HCT116 (cell line): ENCODE results near the gene WLS. TPM values are rescaled to one million over a fixed set of nuclear protein-coding genes. Genes with fewer than 3 reads are reported as not detected.

ENCODE experiments used
- ATAC-seq: fragments of 200-7000 bp; cut with Tn5 transposase; 2 replicates; pipeline ENCODE4 v1.9.1; 2020; ENCODE audit warnings: mild to moderate bottlenecking, moderate library complexity
- BruUV-seq: library from RNA; stranded (reverse); fragments of 400-500 nt; replicated peaks from 2 replicates; lab custom pipeline; 2021; lab: Mats Ljungman, UMichigan
- CTCF ChIA-PET: fragments of 300-600 bp; sonication (Branson Sonifier 250); formaldehyde crosslinking; loops from one replicate; lab custom pipeline; 2021; ENCODE audit warnings: antibody characterized with exemption; lab: Charles Lee
- POLR2A ChIA-PET: fragments of 300-600, 350-600 bp; sonication (Branson Sonifier 250); formaldehyde crosslinking; loops from one replicate; lab custom pipeline; 2021; ENCODE audit warnings: antibody characterized with exemption; lab: Charles Lee
- RAD21 ChIA-PET, 2 experiments: fragments of 300-600 bp; sonication (Branson Sonifier 250); formaldehyde crosslinking; loops; one replicate each; lab custom pipeline; 2023; ENCODE audit warnings: low total read pairs in 2 of 2; ENCODE audit not compliant: uncharacterized antibody in 2 of 2, unreplicated experiment in 2 of 2, low non-redundant PET in 1 of 2; lab: Charles Lee
- DNase-seq: peaks from one replicate; pipeline ENCODE4 v3.0.0-alpha.2; 2010; ENCODE audit warnings: low read depth, low spot score
- H2AFZ ChIP-seq: fragments of 200-600 bp; shearing (Covaris generic), sonication (generic); 2 replicates; pipeline ENCODE4 v1.6.1; 2017; ENCODE audit warnings: low read depth, mixed run types, mixed read lengths, antibody characterized with exemption, low read length; ENCODE audit not compliant: poor library complexity, severe bottlenecking
- H3K27ac ChIP-seq: 2 replicates; pipeline ENCODE4 v1.5.1; 2012; ENCODE audit warnings: low read depth, low read length
- H3K27me3 ChIP-seq: fragments of 200-600 bp; sonication (generic); 2 replicates; pipeline ENCODE4 v1.6.1; 2016; ENCODE audit warnings: mixed run types, low read length, mixed read lengths; ENCODE audit not compliant: insufficient read depth
- H3K36me3 ChIP-seq, 2 experiments: fragments of 200-500 bp in 1 of 2; fragments of 200-600 bp in 1 of 2; sonication (Bioruptor generic) in 1 of 2; sonication (generic) in 1 of 2; 2 replicates each; pipeline versions ENCODE4 v1.5.1 to v1.6.1; 2014 to 2016; ENCODE audit warnings: low read length in 2 of 2, inconsistent platforms in 1 of 2, mixed read lengths in 1 of 2, mixed run types in 1 of 2; ENCODE audit not compliant: insufficient read depth in 2 of 2, control insufficient read depth in 1 of 2
- H3K4me1 ChIP-seq, 2 experiments: fragments of 200-600 bp in 1 of 2; sonication (generic) in 1 of 2; 2 replicates each; pipeline versions ENCODE4 v1.5.1 to v1.6.1; 2012 to 2017; ENCODE audit warnings: low read length in 2 of 2, inconsistent platforms in 1 of 2, mild to moderate bottlenecking in 1 of 2, mixed read lengths in 1 of 2, mixed run types in 1 of 2, moderate library complexity in 1 of 2; ENCODE audit not compliant: insufficient read depth in 2 of 2, control insufficient read depth in 1 of 2
- H3K4me2 ChIP-seq: fragments of 200-600 bp; sonication (generic); 2 replicates; pipeline ENCODE4 v1.6.1; 2017; ENCODE audit warnings: mixed run types, low read length, mixed read lengths
- H3K4me3 ChIP-seq, 2 experiments: fragments of 200-600 bp in 1 of 2; sonication (generic) in 1 of 2; replicated peaks in 1 of 2; 2 replicates each; pipeline ENCODE4 v1.5.1; 2011 to 2016; ENCODE audit warnings: low read length in 2 of 2, control low read depth in 1 of 2, low read depth in 1 of 2, mild to moderate bottlenecking in 1 of 2, mixed read lengths in 1 of 2, mixed run types in 1 of 2
- H3K79me2 ChIP-seq: fragments of 200-600 bp; sonication (generic); 2 replicates; pipeline ENCODE4 v1.6.1; 2017; ENCODE audit warnings: mild to moderate bottlenecking, mixed run types, low read length, moderate library complexity, mixed read lengths; ENCODE audit not compliant: insufficient read depth
- H3K9ac ChIP-seq: fragments of 200-600 bp; sonication (generic); 2 replicates; pipeline ENCODE4 v1.6.1; 2016; ENCODE audit warnings: low read length, mixed read lengths
- H3K9me2 ChIP-seq: fragments of 200-600 bp; sonication (generic), shearing (Covaris generic); 2 replicates; pipeline ENCODE4 v1.6.1; 2017; ENCODE audit warnings: mixed run types, mild to moderate bottlenecking, moderate library complexity; ENCODE audit not compliant: insufficient read depth
- H3K9me3 ChIP-seq, 2 experiments: fragments of 200-500 bp in 1 of 2; fragments of 200-600 bp in 1 of 2; sonication (Bioruptor generic) in 1 of 2; sonication (generic) in 1 of 2; 2 replicates each; pipeline ENCODE4 v1.6.1; 2014 to 2017; ENCODE audit warnings: low read length in 2 of 2, mixed read lengths in 2 of 2, inconsistent platforms in 1 of 2, low read depth in 1 of 2, mild to moderate bottlenecking in 1 of 2, mixed run types in 1 of 2, moderate library complexity in 1 of 2; ENCODE audit not compliant: control insufficient read depth in 1 of 2, insufficient read depth in 1 of 2
- H4K20me1 ChIP-seq: fragments of 200-600 bp; sonication (generic), shearing (Covaris generic); 2 replicates; pipeline ENCODE4 v1.6.1; 2017; ENCODE audit warnings: mixed run types, mild to moderate bottlenecking, moderate library complexity; ENCODE audit not compliant: insufficient read depth
- CBX3 ChIP-seq: IDR thresholded peaks from 2 replicates; pipeline ENCODE4 v1.6.1; 2012; ENCODE audit warnings: low read depth
- EGR1 ChIP-seq: IDR thresholded peaks from 2 replicates; pipeline ENCODE4 v1.6.1; 2012; ENCODE audit warnings: low read depth
- ELF1 ChIP-seq: IDR thresholded peaks from 2 replicates; pipeline ENCODE4 v1.6.1; 2012; ENCODE audit warnings: low read depth, borderline replicate concordance
- EZH2 ChIP-seq: fragments of 200-600 bp; sonication (generic); IDR thresholded peaks from 2 replicates; pipeline ENCODE4 v1.6.1; 2017; ENCODE audit warnings: antibody characterized with exemption, mixed run types
- EZH2phosphoT487 ChIP-seq: fragments of 200-600 bp; IDR thresholded peaks from 2 replicates; pipeline ENCODE4 v1.6.1; 2018; ENCODE audit warnings: antibody characterized with exemption, borderline replicate concordance
- FOSL1 ChIP-seq: IDR thresholded peaks from 2 replicates; pipeline ENCODE4 v1.6.1; 2012; ENCODE audit warnings: low read depth
- JUND ChIP-seq: IDR thresholded peaks from 2 replicates; pipeline ENCODE4 v1.6.1; 2012
- POLR2A ChIP-seq: IDR thresholded peaks from 2 replicates; pipeline ENCODE4 v1.7.0; 2011; ENCODE audit warnings: borderline replicate concordance; ENCODE audit not compliant: insufficient read depth, insufficient read length; ENCODE audit errors: extremely low read depth
- RAD21 ChIP-seq: IDR thresholded peaks from 2 replicates; pipeline ENCODE4 v1.6.1; 2012; ENCODE audit warnings: low read depth, mild to moderate bottlenecking
- SP1 ChIP-seq: IDR thresholded peaks from 2 replicates; pipeline ENCODE4 v1.6.1; 2012; ENCODE audit warnings: low read depth
- TCF7L2 ChIP-seq: IDR thresholded peaks from 2 replicates; pipeline ENCODE4 v1.7.0; 2011; ENCODE audit warnings: borderline replicate concordance, inconsistent platforms; ENCODE audit not compliant: insufficient read depth, insufficient read length; ENCODE audit errors: extremely low read depth
- YY1 ChIP-seq: IDR thresholded peaks from 2 replicates; pipeline ENCODE4 v1.6.1; 2011; ENCODE audit warnings: low read length, low read depth, moderate library complexity, mild to moderate bottlenecking; ENCODE audit not compliant: insufficient replicate concordance; ENCODE audit errors: extremely low read depth
- ZFX ChIP-seq: fragments of 450-650 bp; IDR thresholded peaks from 2 replicates; pipeline ENCODE4 v1.6.1; 2017
- intact Hi-C: fragments of 100-400 bp; cut with micrococcal nuclease; formaldehyde crosslinking; loops from 2 replicates; pipeline ENCODE4 v1.10.0; 2022
- total RNA-seq: library from RNA; stranded (reverse); gene quantifications from one replicate; pipeline ENCODE4 v1.2.1, GENCODE V29; 2021; ENCODE audit not compliant: unreplicated experiment
- TF ChIP-seq, protein P1 (sequence below), 3 experiments: fragments of 200-600 bp in 1 of 3; sonication (generic) in 1 of 3; IDR thresholded peaks in 2 of 3; conservative IDR thresholded peaks in 1 of 3; 2 replicates each; pipeline ENCODE4 v1.5.1; 2012 to 2017; ENCODE audit warnings: low read depth in 2 of 3, low read length in 2 of 3, antibody characterized with exemption in 1 of 3, borderline replicate concordance in 1 of 3, control low read depth in 1 of 3, mild to moderate bottlenecking in 1 of 3, mixed read lengths in 1 of 3, mixed run types in 1 of 3, moderate library complexity in 1 of 3; ENCODE audit not compliant: insufficient read depth in 1 of 3
- TF ChIP-seq, protein P2 (sequence below): IDR thresholded peaks from 2 replicates; pipeline ENCODE4 v1.6.1; 2012; ENCODE audit warnings: low read depth
- TF ChIP-seq, protein P3 (sequence below): IDR thresholded peaks from 2 replicates; pipeline ENCODE4 v1.6.1; 2012
- TF ChIP-seq, protein P4 (sequence below): IDR thresholded peaks from 2 replicates; pipeline ENCODE4 v1.6.1; 2011; ENCODE audit warnings: mild to moderate bottlenecking, low read length, moderate library complexity; ENCODE audit not compliant: insufficient replicate concordance; ENCODE audit errors: extremely low read depth
- TF ChIP-seq, protein P5 (sequence below): IDR thresholded peaks from 2 replicates; pipeline ENCODE4 v1.6.1; 2012

The WLS gene
- total RNA-seq, 1 experiment from 2014 or later = 38.0 TPM

DNA sequence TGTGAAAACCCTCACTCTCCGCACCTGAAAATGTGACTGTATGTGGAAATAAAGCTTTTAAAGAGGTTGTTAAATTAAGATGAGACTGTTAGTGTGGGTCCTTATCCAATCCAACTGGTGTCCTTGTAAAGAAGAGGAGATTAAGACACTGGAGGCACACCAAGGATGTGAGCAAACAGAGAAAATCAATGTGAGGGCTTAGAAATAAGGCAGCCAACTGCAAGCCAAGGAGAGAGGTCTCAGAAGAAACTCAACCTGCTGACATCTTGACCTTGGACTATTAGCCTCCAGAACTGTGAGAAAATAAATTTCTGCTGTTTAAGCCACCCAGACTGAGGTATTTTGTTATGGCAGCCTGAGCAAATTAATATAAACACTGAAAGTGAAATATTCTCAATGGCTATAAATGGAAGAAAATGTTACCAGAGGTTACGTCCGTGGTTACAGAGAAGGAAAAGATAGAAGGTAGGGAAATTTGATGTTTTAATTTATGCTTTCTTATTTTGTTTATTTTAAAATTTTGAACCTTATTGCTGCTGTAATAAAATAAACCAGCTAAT is 22.4 kb upstream of the WLS start:
- RAD21 ChIA-PET = no interaction called here
- no peaks in the 10 kb centered on the region for H3K9me3 ChIP-seq
- no peak overlapping the region for H2AFZ ChIP-seq
- DNase-seq (no peak), ATAC-seq (no peak)
- intact Hi-C loops = no loop called here
- no peaks in the 10 kb centered on the region for H3K4me1 ChIP-seq
- POLR2A ChIA-PET = no interaction called here
- H3K4me2 ChIP-seq = no peak overlapping the region
- no peaks in the 10 kb centered on the region for H3K27me3 ChIP-seq
- H3K79me2 ChIP-seq = no peaks in the 10 kb centered on the region
- CTCF ChIA-PET = no interaction called here
- TF ChIP-seq, protein P1, sequence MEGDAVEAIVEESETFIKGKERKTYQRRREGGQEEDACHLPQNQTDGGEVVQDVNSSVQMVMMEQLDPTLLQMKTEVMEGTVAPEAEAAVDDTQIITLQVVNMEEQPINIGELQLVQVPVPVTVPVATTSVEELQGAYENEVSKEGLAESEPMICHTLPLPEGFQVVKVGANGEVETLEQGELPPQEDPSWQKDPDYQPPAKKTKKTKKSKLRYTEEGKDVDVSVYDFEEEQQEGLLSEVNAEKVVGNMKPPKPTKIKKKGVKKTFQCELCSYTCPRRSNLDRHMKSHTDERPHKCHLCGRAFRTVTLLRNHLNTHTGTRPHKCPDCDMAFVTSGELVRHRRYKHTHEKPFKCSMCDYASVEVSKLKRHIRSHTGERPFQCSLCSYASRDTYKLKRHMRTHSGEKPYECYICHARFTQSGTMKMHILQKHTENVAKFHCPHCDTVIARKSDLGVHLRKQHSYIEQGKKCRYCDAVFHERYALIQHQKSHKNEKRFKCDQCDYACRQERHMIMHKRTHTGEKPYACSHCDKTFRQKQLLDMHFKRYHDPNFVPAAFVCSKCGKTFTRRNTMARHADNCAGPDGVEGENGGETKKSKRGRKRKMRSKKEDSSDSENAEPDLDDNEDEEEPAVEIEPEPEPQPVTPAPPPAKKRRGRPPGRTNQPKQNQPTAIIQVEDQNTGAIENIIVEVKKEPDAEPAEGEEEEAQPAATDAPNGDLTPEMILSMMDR (IDR thresholded peaks at IDR 0.05 in 2 of 3, conservative IDR thresholded peaks at IDR 0.05 in 1 of 3; ENCODE audit: borderline replicate concordance in 1 of 3, insufficient read depth in 1 of 3, low read depth in 2 of 3, low read length in 2 of 3) = no peak
- TF ChIP-seq EZH2phosphoT487 (no peak), ELF1 (no peak), SP1 (no peak), EGR1 (no peak), YY1 (no peak), RAD21 (no peak), EZH2 (no peak), CBX3 (no peak), TCF7L2 (no peak), ZFX (no peak), FOSL1 (no peak), POLR2A (no peak), JUND (no peak)
- TF ChIP-seq, protein P2, sequence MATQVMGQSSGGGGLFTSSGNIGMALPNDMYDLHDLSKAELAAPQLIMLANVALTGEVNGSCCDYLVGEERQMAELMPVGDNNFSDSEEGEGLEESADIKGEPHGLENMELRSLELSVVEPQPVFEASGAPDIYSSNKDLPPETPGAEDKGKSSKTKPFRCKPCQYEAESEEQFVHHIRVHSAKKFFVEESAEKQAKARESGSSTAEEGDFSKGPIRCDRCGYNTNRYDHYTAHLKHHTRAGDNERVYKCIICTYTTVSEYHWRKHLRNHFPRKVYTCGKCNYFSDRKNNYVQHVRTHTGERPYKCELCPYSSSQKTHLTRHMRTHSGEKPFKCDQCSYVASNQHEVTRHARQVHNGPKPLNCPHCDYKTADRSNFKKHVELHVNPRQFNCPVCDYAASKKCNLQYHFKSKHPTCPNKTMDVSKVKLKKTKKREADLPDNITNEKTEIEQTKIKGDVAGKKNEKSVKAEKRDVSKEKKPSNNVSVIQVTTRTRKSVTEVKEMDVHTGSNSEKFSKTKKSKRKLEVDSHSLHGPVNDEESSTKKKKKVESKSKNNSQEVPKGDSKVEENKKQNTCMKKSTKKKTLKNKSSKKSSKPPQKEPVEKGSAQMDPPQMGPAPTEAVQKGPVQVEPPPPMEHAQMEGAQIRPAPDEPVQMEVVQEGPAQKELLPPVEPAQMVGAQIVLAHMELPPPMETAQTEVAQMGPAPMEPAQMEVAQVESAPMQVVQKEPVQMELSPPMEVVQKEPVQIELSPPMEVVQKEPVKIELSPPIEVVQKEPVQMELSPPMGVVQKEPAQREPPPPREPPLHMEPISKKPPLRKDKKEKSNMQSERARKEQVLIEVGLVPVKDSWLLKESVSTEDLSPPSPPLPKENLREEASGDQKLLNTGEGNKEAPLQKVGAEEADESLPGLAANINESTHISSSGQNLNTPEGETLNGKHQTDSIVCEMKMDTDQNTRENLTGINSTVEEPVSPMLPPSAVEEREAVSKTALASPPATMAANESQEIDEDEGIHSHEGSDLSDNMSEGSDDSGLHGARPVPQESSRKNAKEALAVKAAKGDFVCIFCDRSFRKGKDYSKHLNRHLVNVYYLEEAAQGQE = no peak
- TF ChIP-seq, protein P3, sequence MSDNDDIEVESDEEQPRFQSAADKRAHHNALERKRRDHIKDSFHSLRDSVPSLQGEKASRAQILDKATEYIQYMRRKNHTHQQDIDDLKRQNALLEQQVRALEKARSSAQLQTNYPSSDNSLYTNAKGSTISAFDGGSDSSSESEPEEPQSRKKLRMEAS = no peak
- TF ChIP-seq, protein P4, sequence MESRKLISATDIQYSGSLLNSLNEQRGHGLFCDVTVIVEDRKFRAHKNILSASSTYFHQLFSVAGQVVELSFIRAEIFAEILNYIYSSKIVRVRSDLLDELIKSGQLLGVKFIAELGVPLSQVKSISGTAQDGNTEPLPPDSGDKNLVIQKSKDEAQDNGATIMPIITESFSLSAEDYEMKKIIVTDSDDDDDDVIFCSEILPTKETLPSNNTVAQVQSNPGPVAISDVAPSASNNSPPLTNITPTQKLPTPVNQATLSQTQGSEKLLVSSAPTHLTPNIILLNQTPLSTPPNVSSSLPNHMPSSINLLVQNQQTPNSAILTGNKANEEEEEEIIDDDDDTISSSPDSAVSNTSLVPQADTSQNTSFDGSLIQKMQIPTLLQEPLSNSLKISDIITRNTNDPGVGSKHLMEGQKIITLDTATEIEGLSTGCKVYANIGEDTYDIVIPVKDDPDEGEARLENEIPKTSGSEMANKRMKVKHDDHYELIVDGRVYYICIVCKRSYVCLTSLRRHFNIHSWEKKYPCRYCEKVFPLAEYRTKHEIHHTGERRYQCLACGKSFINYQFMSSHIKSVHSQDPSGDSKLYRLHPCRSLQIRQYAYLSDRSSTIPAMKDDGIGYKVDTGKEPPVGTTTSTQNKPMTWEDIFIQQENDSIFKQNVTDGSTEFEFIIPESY = no peak
- TF ChIP-seq, protein P5, sequence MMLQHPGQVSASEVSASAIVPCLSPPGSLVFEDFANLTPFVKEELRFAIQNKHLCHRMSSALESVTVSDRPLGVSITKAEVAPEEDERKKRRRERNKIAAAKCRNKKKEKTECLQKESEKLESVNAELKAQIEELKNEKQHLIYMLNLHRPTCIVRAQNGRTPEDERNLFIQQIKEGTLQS = no peak
- no TSS peak for BruUV-seq
- no peak overlapping the region for H3K4me3 ChIP-seq
- H3K36me3 ChIP-seq = no peaks in the 10 kb centered on the region
- H4K20me1 ChIP-seq = no peaks in the 10 kb centered on the region
- H3K27ac ChIP-seq = no peak overlapping the region
- H3K9ac ChIP-seq = no peak overlapping the region
- no peaks in the 10 kb centered on the region; the same call in 1 of the 2 replicates for H3K9me2 ChIP-seq
